Panc1 (cell line): Measurements from ENCODE around the gene SCUBE2. TPM values are rescaled to one million over a fixed set of nuclear protein-coding genes. Genes with fewer than 3 reads are reported as not detected.
"Not testable (repeated sequence)": the region's sequence is repeated elsewhere in the genome, so short reads cannot be mapped to it uniquely, and the experiment has no call there.

ENCODE experiments used
- ATAC-seq: fragments of 200-7000 bp; cut with Tn5 transposase; 2 replicates; pipeline ENCODE4 v1.9.1; 2020; ENCODE audit warnings: mild to moderate bottlenecking, moderate library complexity
- BruUV-seq: library from RNA; stranded (reverse); fragments of 400-500 nt; replicated peaks from 2 replicates; lab custom pipeline; 2021; lab: Mats Ljungman, UMichigan
- CTCF ChIA-PET: fragments of 300-600 bp; sonication (Branson Sonifier 250); formaldehyde crosslinking; loops from one replicate; lab custom pipeline; 2022; ENCODE audit warnings: antibody characterized with exemption; lab: Charles Lee
- POLR2A ChIA-PET: fragments of 300-600 bp; sonication (Branson Sonifier 250); formaldehyde crosslinking; loops from one replicate; lab custom pipeline; 2022; ENCODE audit warnings: antibody characterized with exemption; lab: Charles Lee
- DNase-seq: peaks from one replicate; pipeline ENCODE4 v3.0.0-alpha.2; 2010; ENCODE audit warnings: low read depth, low spot score
- H3K27ac ChIP-seq: 2 replicates; pipeline ENCODE4 v1.5.1; 2011; ENCODE audit warnings: mild to moderate bottlenecking, low read length, inconsistent platforms
- H3K27me3 ChIP-seq: fragments of 200-500 bp; sonication (Bioruptor generic); 2 replicates; pipeline ENCODE4 v1.6.0; 2014; ENCODE audit warnings: low read length, inconsistent platforms; ENCODE audit not compliant: control insufficient read depth, insufficient read depth
- H3K36me3 ChIP-seq: fragments of 200-500 bp; sonication (Bioruptor generic); 2 replicates; pipeline ENCODE4 v1.5.1; 2014; ENCODE audit warnings: inconsistent platforms, mild to moderate bottlenecking, low read length, moderate library complexity; ENCODE audit not compliant: control insufficient read depth, insufficient read depth
- H3K4me1 ChIP-seq: 2 replicates; pipeline ENCODE4 v1.5.1; 2011; ENCODE audit warnings: inconsistent platforms, mild to moderate bottlenecking, low read length, moderate library complexity; ENCODE audit not compliant: control insufficient read depth, insufficient read depth
- H3K4me3 ChIP-seq, 2 experiments: 2 replicates each; pipeline ENCODE4 v1.5.1; 2011 to 2012; ENCODE audit warnings: low read depth in 2 of 2, low read length in 2 of 2, mild to moderate bottlenecking in 2 of 2, inconsistent platforms in 1 of 2, moderate library complexity in 1 of 2
- H3K9me3 ChIP-seq: fragments of 200-500 bp; sonication (Bioruptor generic); 2 replicates; pipeline ENCODE4 v1.5.1; 2014; ENCODE audit warnings: low read depth, mild to moderate bottlenecking, inconsistent platforms, low read length, moderate library complexity; ENCODE audit not compliant: control insufficient read depth, insufficient read depth
- CTCF ChIP-seq: fragments of 450-650 bp; IDR thresholded peaks from 2 replicates; pipeline ENCODE4 v1.5.1; 2017; ENCODE audit warnings: mild to moderate bottlenecking
- POLR2AphosphoS5 ChIP-seq: IDR thresholded peaks from 2 replicates; pipeline ENCODE4 v1.6.1; 2012; ENCODE audit warnings: mild to moderate bottlenecking, low read depth, low read length, moderate library complexity
- SIN3A ChIP-seq: IDR thresholded peaks from 2 replicates; pipeline ENCODE4 v1.6.1; 2012; ENCODE audit warnings: low read depth, mild to moderate bottlenecking, low read length, moderate library complexity, borderline replicate concordance; ENCODE audit not compliant: insufficient read depth
- TCF7L2 ChIP-seq: IDR thresholded peaks from 2 replicates; pipeline ENCODE4 v1.6.1; 2011; ENCODE audit warnings: mild to moderate bottlenecking, low read depth, low read length, inconsistent platforms
- in situ Hi-C: cut with HindIII; loops from 2 replicates; pipeline ENCODE4 v1.10.0; 2016; ENCODE audit warnings: low sequenced_read_pairs, low pct_unique_long_range_greater_than_20kb
- intact Hi-C: fragments of 100-400 bp; cut with micrococcal nuclease; formaldehyde crosslinking; loops from one replicate; pipeline ENCODE4 v1.10.0; 2022; ENCODE audit not compliant: unreplicated experiment
- total RNA-seq: library from RNA; stranded (reverse); gene quantifications from one replicate; pipeline ENCODE4 v1.2.1, GENCODE V29; 2021; ENCODE audit not compliant: unreplicated experiment
- TF ChIP-seq, protein P1 (sequence below), 2 experiments: IDR thresholded peaks; 2 replicates each; pipeline ENCODE4 v1.6.1; 2011 to 2012; ENCODE audit warnings: low read depth in 2 of 2, control low read depth in 1 of 2, low read length in 1 of 2, mild to moderate bottlenecking in 1 of 2, moderate library complexity in 1 of 2; ENCODE audit not compliant: insufficient read depth in 1 of 2

SCUBE2 gene
- total RNA-seq, 1 experiment from 2014 or later: 2.8 TPM

GRCh38 chr11:8983552-8983951, 107.8 kb downstream of the SCUBE2 start:
- no peaks in the 10 kb centered on the region for H3K9me3 ChIP-seq
- no peaks in the 10 kb centered on the region for H3K4me1 ChIP-seq
- BruUV-seq: no TSS peak
- in situ Hi-C loops (no loop called here), intact Hi-C loops (no loop called here)
- no peak overlapping the region for H3K4me3 ChIP-seq
- CTCF ChIA-PET: no interaction called here
- no peaks in the 10 kb centered on the region for H3K27me3 ChIP-seq
- ATAC-seq (no peak), DNase-seq (no peak)
- POLR2A ChIA-PET: no interaction called here
- H3K27ac ChIP-seq: no peak overlapping the region
- H3K36me3 ChIP-seq: no peaks in the 10 kb centered on the region
- TF ChIP-seq SIN3A (no peak), CTCF (no peak), TCF7L2 (no peak), POLR2AphosphoS5 (no peak)
- TF ChIP-seq, protein P1, sequence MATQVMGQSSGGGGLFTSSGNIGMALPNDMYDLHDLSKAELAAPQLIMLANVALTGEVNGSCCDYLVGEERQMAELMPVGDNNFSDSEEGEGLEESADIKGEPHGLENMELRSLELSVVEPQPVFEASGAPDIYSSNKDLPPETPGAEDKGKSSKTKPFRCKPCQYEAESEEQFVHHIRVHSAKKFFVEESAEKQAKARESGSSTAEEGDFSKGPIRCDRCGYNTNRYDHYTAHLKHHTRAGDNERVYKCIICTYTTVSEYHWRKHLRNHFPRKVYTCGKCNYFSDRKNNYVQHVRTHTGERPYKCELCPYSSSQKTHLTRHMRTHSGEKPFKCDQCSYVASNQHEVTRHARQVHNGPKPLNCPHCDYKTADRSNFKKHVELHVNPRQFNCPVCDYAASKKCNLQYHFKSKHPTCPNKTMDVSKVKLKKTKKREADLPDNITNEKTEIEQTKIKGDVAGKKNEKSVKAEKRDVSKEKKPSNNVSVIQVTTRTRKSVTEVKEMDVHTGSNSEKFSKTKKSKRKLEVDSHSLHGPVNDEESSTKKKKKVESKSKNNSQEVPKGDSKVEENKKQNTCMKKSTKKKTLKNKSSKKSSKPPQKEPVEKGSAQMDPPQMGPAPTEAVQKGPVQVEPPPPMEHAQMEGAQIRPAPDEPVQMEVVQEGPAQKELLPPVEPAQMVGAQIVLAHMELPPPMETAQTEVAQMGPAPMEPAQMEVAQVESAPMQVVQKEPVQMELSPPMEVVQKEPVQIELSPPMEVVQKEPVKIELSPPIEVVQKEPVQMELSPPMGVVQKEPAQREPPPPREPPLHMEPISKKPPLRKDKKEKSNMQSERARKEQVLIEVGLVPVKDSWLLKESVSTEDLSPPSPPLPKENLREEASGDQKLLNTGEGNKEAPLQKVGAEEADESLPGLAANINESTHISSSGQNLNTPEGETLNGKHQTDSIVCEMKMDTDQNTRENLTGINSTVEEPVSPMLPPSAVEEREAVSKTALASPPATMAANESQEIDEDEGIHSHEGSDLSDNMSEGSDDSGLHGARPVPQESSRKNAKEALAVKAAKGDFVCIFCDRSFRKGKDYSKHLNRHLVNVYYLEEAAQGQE (IDR thresholded peaks at IDR 0.05; ENCODE audit: insufficient read depth in 1 of 2, low read depth in 2 of 2, low read length in 1 of 2): no peak

DNA sequence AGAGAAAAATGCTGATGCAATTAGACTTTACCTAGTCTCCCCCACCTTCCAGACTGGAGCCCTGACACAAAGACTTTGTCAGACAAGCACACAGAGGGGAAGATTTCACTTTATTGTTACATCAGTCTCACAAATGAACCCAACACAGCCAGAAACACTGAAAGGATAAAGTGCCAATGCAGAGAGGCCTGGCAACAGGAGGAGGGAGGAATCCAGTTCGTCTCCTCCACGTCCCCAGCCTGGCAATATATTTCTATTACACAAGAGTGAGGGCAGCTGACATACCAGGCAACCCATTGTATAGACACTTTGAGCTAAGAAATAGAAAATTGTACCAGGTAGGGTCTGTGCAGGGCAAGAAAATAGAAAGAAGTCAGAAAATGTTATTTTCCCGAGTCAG, 110.9 kb downstream of the SCUBE2 start:
- no peaks in the 10 kb centered on the region for H3K9me3 ChIP-seq
- ChIA-PET CTCF (interaction anchor here (0.7 kb wide), 1 partner anchor 158 kb away, joined by 10 read pairs; no protein-coding TSS in a partner anchor), POLR2A (no interaction called here)
- in situ Hi-C loops (no loop called here), intact Hi-C loops (no loop called here)
- no peaks in the 10 kb centered on the region for H3K4me1 ChIP-seq
- no peaks in the 10 kb centered on the region for H3K27me3 ChIP-seq
- no peaks in the 10 kb centered on the region for H3K36me3 ChIP-seq
- ATAC-seq (peak; percentile 19; the same call in 1 of the 2 replicates), DNase-seq (no peak)
- H3K4me3 ChIP-seq: no peak overlapping the region
- BruUV-seq: no TSS peak
- TF ChIP-seq TCF7L2 (no peak), SIN3A (no peak), CTCF (no peak), POLR2AphosphoS5 (no peak)
- TF ChIP-seq, protein P1 (IDR thresholded peaks at IDR 0.05; ENCODE audit: insufficient read depth in 1 of 2, low read depth in 2 of 2, low read length in 1 of 2): no peak
- no peak overlapping the region for H3K27ac ChIP-seq

GRCh38 chr11:8979365-8979764, 112.0 kb downstream of the SCUBE2 start:
- H3K36me3 ChIP-seq, DNase-seq, H3K27ac ChIP-seq, POLR2A ChIA-PET, intact Hi-C loops, H3K4me3 ChIP-seq, H3K4me1 ChIP-seq, BruUV-seq, H3K9me3 ChIP-seq, H3K27me3 ChIP-seq, in situ Hi-C loops, ATAC-seq: not testable (repeated sequence)
- CTCF ChIA-PET: interaction anchor here (0.6 kb wide), 1 partner anchor 276 kb away, joined by 8 read pairs; no protein-coding TSS in a partner anchor
